Astrocyte of the hippocampus (primary cell): ENCODE data around the gene RNPS1.

Experiments used
- DNase-seq: peaks from one replicate; pipeline ENCODE4 v3.0.0; 2011; ENCODE audit warnings: low read depth, low spot score

RNPS1 gene

DNA sequence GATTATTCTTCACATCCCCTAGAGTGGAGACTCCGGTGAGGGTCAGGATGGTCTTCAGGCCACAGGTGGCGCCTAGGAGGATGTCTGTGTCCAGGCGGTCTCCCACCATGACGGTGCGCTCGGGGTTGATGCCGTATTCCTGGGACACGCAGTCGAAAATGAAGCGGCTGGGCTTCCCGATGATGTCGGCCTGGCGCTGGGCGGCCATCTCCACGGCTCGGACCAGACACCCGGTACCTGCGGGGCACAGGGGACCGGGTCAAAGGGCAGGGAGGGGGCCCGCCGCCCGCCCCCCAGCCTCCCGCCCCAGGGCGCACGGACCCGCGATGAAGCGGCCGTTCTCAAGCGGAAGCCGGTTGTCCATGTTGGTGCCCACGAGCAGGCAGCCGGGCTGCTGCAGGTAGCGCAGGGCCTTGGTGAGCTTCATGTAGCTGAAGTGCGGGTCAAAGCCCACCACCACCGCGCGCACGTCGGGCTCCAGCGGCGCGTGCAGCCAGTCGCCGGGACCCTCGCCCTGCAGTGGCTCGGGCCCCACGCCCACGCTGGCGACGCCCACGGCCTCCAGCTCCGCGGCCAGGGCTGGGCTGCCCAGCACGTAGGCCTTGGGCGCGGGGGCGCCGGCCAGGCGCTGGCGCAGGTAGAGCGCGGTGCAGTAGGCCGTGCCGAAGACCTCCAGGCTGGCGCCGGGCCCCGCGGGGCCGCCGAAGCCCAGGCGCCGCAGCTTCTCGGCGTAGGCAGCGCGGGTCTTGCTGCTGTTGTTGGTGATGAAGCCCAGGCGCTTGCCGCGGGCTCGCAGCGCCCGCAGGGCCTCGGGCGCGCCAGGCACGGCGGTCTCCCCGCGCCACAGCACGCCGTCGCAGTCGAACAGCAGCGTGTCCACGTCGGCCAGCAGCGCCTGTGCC lies 53.9 kb downstream of the RNPS1 start:
- DNase-seq, result no peak

DNA sequence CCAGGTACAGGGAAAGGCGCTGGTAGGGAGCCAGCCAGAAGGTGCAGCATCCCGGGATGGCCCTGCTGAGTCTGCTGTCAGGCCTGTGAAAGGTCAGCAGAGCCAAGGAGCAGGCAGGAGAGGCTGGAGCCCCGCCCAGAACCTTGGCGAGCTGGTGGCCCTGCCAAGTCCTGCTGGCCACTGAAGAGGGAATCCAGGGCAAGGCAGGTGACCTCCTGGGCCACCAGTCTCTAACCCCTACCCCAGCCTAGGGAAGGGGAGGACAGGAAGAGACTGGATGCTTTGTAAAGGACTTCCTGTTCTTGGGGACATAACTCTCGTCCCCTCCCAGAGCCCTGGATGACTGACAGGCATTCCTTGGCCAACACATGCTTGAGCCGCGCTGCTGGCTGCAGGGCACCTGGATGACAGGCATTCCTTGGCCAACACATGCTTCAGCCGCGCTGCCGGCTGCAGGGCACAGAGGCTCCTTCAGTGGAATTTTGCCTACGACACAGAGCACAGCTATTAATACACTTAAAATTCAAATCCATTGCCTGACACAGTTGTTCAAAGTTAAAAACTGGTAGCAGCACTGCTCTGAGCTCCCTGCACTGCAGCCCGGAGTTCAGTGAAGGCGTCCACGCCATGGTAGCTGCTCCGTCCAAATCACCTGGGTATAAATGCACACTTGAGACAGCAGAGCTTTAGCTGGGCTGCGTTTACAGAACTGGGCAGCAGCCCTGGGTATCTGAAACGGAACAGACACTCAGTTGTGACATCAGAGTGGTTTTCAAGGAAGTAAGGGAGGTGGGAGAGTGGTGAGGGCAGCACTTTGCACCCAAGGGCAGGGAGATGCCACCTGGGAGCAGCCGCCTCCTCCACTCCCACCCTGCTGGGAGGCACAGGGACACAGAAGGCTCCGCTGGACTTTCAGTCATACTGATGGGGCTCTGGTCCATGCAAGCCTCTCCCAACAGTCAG lies 55.3 kb downstream of the RNPS1 start:
- peak; percentile 59 for DNase-seq

DNA sequence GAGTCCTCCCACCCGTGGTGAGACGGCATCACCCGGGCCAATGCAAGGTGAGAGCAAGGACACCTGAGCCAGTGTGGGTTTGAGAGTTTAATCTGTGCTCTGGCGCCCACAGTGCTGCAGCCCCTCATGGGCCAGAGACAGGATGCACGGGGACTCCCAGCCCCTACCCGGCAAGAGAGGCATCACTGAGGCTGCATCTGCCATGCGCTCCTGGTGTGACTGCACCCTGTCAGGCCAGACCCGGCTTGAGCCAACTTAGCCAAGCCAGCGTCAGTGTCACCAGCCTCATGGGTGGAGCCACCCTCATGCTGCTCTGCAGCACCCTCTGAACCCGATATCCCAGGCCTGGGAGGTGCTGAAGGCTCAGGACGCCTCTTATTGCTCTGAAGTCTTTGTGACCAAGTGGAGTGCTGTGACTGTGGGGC lies 56.0 kb downstream of the RNPS1 start:
- DNase-seq, result no peak

DNA sequence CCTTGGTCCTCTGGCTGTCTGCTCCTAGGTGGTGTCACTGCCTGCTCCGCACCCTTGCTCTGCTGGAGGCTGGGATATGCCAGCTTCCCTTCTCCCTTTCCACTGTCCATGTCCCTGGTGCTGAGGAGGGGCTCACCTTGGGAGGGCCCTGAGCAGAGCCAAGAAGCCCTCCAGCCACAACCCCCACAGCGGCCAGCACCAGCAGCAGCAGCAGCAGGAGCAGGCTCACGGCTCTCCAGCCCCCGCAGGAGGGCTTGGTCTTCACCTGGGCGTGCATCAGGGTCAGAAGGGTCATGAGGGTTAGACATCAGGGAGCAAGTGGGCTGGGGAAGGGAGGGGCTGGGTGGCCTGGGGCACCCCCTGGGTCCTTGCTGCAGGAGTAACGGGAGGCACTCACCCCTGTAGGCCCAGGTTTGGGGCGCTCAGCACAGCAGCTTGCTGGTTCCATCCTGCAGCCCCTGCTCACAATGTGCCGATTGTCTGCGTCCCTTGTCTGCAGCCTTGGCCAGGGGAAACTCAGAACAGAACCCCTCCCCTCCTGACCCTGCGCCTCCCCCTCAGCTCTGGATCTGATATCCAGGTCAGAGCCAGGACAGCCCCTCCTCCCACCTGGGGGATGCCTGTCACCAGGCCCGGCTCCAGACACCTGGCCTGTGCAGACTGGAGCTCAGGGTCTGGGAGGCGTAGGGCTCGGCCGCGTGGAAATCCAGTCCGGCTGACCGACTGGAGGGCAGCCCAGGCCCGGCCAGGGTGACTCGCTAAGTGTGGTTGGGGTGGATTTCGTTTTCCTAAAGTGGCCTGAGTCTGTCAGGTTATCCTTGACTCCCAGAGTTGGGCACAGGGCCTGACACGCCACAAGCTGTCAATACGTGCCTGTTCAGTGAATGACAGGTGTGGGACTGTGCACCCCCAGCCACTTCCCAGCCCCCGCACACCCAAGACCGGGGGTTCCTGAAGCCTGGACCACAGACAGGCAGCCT lies 57.2 kb downstream of the RNPS1 start, which contains the start of gene BRICD5:
TSS of gene BRICD5 (minus strand) at position 478 of the 980 bp plus-strand sequence. CDS start at position 448, 30 bp downstream.
- no peak for DNase-seq

DNA sequence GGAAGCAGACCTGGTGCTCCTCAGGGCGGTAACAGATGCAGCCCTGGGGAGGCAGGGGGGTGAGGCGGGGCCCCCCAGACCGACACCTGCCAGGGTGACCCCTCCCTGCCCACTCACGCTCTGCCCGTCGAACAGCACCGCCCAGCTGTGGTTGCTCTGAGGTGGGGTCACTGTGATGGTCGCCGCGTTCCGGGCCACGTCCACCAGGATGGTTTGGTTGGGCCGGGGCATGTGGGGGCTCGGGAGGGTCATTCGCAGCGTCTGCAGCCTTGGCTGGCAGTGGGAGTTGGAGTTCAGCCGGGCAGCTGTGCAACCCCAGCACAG lies 58.0 kb downstream of the RNPS1 start:
- no peak for DNase-seq

DNA sequence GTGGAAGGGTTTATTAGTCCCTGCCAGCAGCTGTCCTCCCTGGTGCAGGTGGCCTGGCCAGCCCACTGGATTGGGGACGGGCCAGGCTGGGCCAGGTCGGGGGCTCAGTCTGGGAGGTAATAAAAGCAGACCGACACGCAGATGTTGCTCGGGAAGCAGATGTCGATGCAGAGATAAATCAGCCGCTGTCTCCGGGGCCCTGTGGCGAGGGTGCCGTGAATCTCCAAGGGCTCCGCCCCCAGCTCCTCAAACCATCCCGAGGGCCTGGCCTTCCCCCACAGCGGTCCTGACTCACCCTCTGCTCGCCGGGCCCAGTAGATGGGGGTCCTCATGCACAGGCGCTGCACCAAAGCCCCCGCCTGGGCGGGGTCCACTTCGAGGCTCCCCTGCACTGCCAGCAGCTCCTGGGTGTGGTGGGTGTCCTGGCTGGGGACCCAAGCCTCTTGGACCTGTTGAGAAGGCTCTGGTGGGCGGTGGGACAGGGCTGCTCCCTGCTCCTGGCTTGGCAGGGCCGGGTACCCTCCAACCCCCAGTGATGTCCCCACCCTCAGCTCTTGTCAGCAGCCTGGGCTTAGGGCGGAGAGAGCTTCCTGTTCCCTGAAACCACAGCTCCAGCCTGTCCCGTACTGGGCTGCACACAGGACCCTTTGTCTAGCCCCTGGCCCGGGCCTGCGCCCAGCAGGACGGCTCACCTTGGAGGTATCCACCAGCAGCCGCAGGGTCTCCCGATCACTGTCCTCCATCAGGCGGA lies 58.5 kb downstream of the RNPS1 start:
- no peak for DNase-seq

DNA sequence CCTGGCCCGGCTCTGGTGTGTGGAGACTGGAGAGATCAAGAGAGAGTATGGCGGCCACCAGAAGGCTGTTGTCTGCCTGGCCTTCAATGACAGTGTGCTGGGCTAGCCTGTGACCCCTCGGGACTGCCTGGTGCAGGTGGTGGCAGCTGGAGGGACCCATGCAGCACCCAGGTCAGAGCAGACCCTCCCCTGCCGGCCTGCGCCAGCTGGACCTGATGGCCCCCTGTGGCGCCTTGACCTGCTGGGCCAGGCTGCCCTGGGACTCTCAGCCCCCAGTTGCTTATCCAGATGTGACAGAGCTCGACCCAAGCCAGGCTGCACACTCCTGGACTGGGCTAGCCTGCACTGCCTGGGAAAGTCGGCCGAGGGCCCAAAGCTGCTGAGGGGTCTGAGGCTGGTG lies 59.2 kb downstream of the RNPS1 start:
- no peak for DNase-seq

DNA sequence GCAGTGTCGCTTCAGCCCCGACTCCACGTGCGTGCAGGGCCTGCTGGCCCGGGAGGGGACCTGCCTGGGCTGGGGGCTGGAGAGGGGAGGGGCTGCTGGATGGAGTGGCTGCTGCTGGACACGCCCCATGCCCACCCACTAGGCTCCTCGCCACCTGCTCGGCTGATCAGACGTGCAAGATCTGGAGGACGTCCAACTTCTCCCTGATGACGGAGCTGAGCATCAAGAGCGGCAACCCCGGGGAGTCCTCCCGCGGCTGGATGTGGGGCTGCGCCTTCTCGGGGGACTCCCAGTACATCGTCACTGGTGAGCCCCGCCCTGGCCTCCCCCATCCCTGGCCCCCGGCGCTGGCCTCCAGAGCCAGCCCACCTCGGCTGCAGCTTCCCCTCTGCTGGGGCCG lies 59.6 kb downstream of the RNPS1 start:
- no peak for DNase-seq

DNA sequence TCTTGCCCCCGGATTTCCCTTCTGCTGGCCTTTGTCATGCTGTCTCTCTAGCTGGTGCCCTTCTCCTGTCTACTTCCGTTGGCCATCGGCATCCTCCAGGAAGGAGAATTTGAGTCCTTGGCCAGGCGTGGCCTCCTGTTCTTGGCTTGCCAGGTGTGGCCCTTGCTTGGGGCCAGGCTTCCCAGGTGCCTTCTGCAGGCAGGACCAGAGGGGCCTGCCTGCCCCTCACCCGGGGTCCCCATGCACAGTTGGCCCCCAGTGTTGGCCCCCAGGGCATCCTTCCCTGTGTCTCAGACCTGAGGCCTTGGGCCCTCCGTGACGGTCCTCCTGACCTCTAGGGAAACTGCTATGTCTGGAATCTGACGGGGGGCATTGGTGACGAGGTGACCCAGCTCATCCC lies 60.1 kb downstream of the RNPS1 start:
- DNase-seq, result no peak

DNA sequence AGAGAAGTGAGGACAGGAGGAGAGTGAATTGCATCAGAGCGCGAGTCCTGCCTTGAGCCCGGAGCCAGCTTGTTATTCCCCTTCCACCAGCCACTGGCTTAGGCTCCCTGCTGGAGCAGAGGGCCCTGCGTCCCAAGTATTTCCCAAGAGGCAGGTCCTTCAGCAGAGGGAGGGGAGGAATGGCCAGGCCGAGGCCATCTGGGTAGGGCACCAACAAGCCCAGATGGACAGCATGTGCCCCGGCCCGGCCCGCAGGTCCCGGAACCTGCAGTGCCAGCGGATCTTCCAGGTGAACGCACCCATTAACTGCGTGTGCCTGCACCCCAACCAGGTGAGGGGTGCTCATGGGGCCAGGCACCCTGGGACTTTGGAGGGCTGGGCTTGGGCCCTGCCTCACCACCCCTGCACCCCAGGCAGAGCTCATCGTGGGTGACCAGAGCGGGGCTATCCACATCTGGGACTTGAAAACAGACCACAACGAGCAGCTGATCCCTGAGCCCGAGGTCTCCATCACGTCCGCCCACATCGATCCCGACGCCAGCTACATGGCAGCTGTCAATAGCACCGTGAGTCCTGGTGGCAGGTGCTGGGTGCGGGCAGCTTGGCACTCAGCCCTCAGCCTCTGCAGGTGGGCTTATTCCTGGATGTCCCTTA lies 61.0 kb downstream of the RNPS1 start:
- DNase-seq, result no peak

DNA sequence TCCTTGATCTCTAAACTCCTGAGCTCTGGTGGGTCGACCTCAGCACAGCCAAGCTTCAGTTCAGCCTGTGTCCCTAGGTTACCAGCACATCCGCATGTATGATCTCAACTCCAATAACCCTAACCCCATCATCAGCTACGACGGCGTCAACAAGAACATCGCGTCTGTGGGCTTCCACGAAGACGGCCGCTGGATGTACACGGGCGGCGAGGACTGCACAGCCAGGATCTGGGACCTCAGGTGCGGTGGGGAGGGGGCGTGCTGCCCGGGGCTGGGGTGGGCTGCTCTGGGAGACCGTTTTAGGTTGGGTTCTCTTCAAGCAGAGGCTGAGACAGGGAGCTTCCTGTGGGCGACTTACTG lies 61.5 kb downstream of the RNPS1 start:
- DNase-seq, result no peak

DNA sequence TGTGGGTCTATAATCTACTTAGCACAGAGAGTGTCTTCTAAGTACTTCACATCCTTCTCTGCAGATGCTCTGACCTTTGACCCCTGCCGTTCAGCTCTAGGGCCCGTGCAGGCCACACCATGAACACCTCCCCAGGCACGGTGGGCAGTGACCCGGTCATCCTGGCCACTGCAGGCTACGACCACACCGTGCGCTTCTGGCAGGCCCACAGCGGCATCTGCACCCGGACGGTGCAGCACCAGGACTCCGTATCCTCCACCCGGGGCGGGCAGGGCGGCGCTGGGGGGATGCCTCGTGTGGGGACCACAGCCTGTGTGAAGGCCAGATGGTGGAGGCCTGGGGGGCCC lies 62.0 kb downstream of the RNPS1 start:
- DNase-seq, result no peak

DNA sequence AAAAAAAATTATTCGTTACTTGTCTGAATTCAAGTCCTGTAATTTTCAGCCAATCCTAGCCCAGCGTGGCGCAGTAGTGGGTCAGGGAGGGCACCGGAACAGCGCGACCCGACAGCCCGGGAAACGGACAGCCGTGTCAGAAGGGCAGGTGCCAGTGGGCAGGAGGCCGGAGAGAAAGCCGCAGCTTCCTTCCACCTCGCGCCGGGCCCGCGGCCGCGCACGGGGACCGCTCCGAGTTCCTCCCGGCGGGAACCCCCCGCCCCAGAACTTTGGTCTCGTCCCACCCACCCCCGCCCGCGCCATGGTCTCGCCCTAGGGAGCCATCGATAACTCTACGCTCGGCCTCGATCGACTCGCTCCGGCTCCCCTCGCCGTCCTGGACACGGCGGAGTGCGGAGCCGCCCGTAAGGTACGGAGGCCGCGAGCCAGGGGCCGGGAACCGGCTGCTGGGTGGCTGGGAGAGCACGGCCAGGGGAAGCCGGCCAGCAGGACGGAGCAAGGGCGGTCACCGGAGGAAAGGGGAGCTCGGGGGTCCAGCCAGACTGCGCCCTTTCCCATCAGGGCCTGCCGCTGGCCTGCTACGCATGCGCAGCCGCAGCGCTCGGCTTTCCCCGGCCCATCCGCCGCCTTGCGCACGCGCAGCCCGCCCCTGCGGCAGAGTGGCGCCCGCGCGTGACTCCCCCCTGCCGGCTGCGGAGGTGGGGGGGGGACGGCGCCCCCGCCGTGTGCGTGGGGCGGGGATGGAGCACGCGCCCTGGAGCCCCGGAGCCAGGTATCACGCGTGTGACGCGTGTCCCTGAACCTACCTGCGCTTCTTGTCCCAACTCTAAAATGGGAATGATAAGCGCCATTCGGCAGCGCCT lies 62.6 kb downstream of the RNPS1 start, which contains the start of gene MLST8:
TSS of gene MLST8 (plus strand) at position 351 of the 863 bp plus-strand sequence. CDS start 632 bp downstream, outside the sequence.
- peak; percentile 95 for DNase-seq

DNA sequence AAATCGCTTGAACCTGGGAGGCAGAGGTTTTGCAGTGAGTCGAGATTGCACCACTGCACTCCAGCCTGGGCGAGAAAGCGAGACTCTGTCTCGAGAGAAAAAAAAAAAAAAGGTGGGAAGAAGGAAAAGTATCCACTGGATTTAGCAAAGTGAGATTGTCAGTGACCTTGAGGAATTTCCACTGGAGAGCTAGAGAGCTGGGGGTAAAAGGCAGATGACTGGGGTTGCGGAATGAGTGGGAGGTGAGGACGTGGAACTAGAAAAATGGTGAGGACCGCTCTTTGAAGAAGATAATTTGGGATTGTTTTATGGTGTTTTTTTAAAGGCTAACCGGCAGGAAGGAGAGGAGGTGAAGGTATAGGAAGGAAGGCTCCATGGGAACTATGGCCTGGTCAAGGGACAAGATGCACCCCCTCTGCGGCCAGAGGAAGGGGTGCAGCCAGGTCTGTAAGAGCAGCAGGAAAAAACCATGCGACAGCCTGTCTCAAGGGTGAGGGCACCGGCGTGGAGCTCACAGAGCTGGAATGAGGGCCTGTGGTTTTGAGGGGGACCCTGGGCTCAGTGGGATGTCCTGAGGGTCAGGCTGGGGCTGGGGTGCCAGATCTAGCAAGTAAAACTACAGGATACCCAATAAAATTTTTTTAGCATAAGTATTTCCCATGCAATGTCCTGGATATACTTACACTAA lies 63.4 kb downstream of the RNPS1 start:
- no peak for DNase-seq
